Sigmoid colon (tissue), 7 donors: ENCODE measurements around the gene TRIO. TPM values are rescaled to one million over a fixed set of nuclear protein-coding genes. Genes with fewer than 3 reads are reported as not detected.

Experiments used
- DNase-seq: peaks from one replicate; pipeline ENCODE4 v3.0.0-alpha.2; 2019
- H3K27ac ChIP-seq, 4 donors: fragments of 200-600 bp; sonication (generic); one replicate each; pipeline ENCODE4 v1.5.1; 2016 to 2019; ENCODE audit warnings: mild to moderate bottlenecking in 1 of 4
- H3K27me3 ChIP-seq, 3 donors: fragments of 200-600 bp; sonication (generic); one replicate each; pipeline ENCODE4 v1.5.1; 2019; ENCODE audit warnings: mild to moderate bottlenecking in 1 of 3
- H3K36me3 ChIP-seq, 4 donors: fragments of 200-600 bp; sonication (generic); one replicate each; pipeline ENCODE4 v1.5.1; 2016 to 2019
- H3K4me1 ChIP-seq, 4 donors: fragments of 200-600 bp; sonication (generic); one replicate each; pipeline ENCODE4 v1.5.1; 2017 to 2019
- H3K4me3 ChIP-seq, 4 donors: fragments of 200-600 bp; sonication (generic); one replicate each; pipeline ENCODE4 v1.5.1; 2017 to 2019; ENCODE audit warnings: mild to moderate bottlenecking in 2 of 4, moderate library complexity in 1 of 4
- H3K9me3 ChIP-seq, 4 donors: fragments of 200-600 bp in 3 of 4; sonication (generic) in 3 of 4; one replicate each; pipeline versions ENCODE4 v1.5.1 to v1.6.1; 2013 to 2019
- EP300 ChIP-seq, 4 donors: sonication (generic); formaldehyde crosslinking; IDR thresholded peaks; one replicate each; pipeline ENCODE4 v1.6.1; 2017; ENCODE audit warnings: antibody characterized with exemption in 4 of 4
- POLR2A ChIP-seq, 2 donors: fragments of 450-650 bp; IDR thresholded peaks; one replicate each; pipeline ENCODE4 v1.6.1; 2016; ENCODE audit warnings: antibody characterized with exemption in 2 of 2, mild to moderate bottlenecking in 2 of 2, moderate library complexity in 2 of 2
- POLR2AphosphoS5 ChIP-seq, 4 donors: sonication (generic); formaldehyde crosslinking; IDR thresholded peaks; one replicate each; pipeline ENCODE4 v1.6.1; 2017; ENCODE audit warnings: antibody characterized with exemption in 4 of 4
- WGBS, 2 donors: extraction: QIAGEN DNeasy Blood & Tissue Kit; methylation state at CpG; one replicate each; pipeline ENCODE4 v1.1.7; 2013; 5-methylcytosine and 5-hydroxymethylcytosine counted together
- intact Hi-C: fragments of 100-400 bp; cut with DNase I; formaldehyde crosslinking; loops from one replicate; pipeline ENCODE4 v1.15.1; 2023
- polyA plus RNA-seq, 3 donors: library from polyadenylated mRNA; stranded (reverse); fragments of 200-250 nt; gene quantifications; one replicate each; pipeline ENCODE4 v1.2.3, GENCODE V29; 2013
- total RNA-seq, 4 donors: library from RNA; depleted of rRNA; stranded (reverse); fragments of >200 nt; gene quantifications; one replicate each; pipeline ENCODE4 v1.1.0, GENCODE V29; 2016
- TF ChIP-seq, protein P1 (sequence below), 4 experiments: fragments of 450-650 bp in 3 of 4; fragments of 200-600 bp in 1 of 4; IDR thresholded peaks; one replicate each; pipeline ENCODE4 v1.5.1; 2016 to 2019; ENCODE audit warnings: antibody characterized with exemption in 4 of 4, mild to moderate bottlenecking in 3 of 4, moderate library complexity in 2 of 4
- donor health status: healthy with polysubstance abuse.
- donor health status: Bipolar disorder and iron deficiency.
- donor health status: healthy.

TRIO gene
- total and polyA plus RNA-seq, 7 donors = 34.8 to 300 (median 119) TPM

DNA sequence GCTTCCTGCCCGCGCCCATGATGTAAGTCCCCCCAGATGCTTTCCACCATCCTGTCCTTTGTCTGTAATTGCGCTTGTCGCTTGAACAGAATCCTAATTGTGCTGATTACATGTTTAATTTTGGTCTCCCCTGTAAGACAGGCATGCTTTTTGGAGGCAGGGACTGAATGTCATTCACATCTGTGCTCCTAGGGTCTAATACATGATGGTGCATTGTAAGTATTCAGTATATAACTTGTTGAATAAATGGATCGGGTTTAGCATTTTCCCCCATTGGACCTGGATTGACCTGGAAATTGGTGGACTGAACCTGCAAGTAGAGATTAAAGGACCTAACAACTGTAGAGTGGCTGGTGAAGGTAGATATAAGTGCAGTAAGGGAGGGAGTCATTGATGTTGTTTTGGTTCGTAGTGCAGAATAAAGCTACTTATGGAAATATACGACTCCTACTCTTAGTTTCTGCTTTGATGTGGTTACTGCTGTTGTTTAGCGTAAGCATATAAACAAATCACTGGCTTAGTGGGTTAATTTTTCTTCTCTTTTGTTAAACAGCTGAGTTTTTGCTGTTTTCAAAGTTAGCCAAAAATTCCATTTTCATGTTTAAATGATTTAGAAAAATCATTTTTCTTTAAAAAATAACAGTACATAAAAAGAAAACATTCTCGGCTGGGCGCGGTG lies 57.3 kb downstream of the TRIO start:
- Histone ChIP-seq H3K36me3 (no peaks in the 10 kb centered on the region), H3K4me3 (no peak overlapping the region), H3K4me1 (peaks cover 0 to 93% (median 86%) of the 10 kb centered on the region in 4 donors), H3K27ac (peak overlapping the region; percentile 53 to 82 (median 65)), H3K9me3 (no peaks in the 10 kb centered on the region), H3K27me3 (no peaks in the 10 kb centered on the region)
- WGBS, 2 donors = 89 to 90% methylated on average over 11 of the region's 11 CpGs
- DNase-seq = no peak
- intact Hi-C loops = no loop called here
- TF ChIP-seq POLR2AphosphoS5 (IDR thresholded peaks at IDR 0.05) (no peak), POLR2A (IDR thresholded peaks at IDR 0.05) (no peak), EP300 (IDR thresholded peaks at IDR 0.05) (no peak)
- TF ChIP-seq, protein P1, sequence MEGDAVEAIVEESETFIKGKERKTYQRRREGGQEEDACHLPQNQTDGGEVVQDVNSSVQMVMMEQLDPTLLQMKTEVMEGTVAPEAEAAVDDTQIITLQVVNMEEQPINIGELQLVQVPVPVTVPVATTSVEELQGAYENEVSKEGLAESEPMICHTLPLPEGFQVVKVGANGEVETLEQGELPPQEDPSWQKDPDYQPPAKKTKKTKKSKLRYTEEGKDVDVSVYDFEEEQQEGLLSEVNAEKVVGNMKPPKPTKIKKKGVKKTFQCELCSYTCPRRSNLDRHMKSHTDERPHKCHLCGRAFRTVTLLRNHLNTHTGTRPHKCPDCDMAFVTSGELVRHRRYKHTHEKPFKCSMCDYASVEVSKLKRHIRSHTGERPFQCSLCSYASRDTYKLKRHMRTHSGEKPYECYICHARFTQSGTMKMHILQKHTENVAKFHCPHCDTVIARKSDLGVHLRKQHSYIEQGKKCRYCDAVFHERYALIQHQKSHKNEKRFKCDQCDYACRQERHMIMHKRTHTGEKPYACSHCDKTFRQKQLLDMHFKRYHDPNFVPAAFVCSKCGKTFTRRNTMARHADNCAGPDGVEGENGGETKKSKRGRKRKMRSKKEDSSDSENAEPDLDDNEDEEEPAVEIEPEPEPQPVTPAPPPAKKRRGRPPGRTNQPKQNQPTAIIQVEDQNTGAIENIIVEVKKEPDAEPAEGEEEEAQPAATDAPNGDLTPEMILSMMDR (IDR thresholded peaks at IDR 0.05) = no peak

DNA sequence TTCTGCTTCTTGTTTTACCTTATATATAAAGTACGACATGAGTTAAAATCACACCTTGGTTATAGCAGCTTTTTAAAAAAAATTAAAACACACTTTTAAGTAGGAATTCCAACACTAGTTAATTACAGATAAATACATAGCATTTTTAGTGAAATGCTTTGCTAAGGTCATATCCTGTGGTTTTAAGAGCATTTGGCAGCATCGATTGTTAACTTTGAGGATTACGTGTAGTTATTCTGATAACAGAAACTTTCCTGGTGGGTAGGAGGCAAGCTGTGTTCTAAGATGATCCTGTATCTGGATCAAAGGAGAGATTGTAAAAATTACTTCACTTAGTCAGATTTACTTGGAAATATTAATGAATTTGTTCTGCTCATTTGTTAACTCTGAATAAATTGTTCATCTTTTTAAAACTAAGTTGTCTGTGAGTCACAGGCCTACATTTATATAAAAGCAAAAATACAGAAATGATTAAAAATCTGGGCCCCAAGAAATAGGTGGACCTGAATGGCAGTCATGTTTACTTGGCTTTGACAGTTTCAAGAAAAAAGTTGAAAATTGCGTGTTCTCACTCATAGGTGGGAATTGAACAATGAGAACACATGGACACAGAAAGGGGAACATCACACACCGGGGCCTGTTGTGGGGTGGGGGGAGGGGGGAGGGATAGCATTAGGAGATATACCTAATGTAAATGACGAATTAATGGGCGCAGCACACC lies 58.3 kb downstream of the TRIO start:
- intact Hi-C loops = no loop called here
- TF ChIP-seq EP300 (IDR thresholded peaks at IDR 0.05) (no peak), POLR2A (IDR thresholded peaks at IDR 0.05) (no peak)
- TF ChIP-seq, protein P1 (IDR thresholded peaks at IDR 0.05) = no peak
- Histone ChIP-seq H3K27me3 (no peaks in the 10 kb centered on the region), H3K27ac (peak overlapping the region; percentile 11 to 82 (median 38)), H3K36me3 (no peaks in the 10 kb centered on the region), H3K9me3 (no peaks in the 10 kb centered on the region), H3K4me1 (peaks cover 0 to 93% (median 89%) of the 10 kb centered on the region in 4 donors), H3K4me3 (no peak overlapping the region)
- 66 to 71% methylated on average over 7 of the region's 7 CpGs for WGBS, 2 donors
- DNase-seq = no peak

DNA sequence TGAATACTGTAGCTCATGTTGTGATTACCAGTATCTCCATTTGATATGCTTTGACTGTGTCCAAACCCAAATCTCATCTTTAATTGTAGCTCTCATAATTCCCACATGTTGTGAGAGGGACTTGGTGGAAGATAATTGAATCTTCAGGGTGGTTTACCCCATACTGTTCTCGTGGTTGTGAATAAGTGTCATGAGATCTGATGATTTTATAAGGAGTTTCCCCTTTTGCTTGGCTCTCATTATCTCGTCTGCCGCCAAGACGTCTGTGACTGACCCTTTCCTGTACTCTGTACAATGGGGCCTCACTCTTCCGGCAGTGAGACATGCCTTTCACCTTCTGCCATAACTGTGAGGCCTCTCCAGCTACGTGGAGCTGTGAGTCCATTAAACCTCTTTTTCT lies 59.3 kb downstream of the TRIO start:
- 66 to 77% methylated on average over 6 of the region's 6 CpGs for WGBS, 2 donors
- peaks cover 0 to 89% (median 83%) of the 10 kb centered on the region in 4 donors for H3K4me1 ChIP-seq
- intact Hi-C loops = no loop called here

DNA sequence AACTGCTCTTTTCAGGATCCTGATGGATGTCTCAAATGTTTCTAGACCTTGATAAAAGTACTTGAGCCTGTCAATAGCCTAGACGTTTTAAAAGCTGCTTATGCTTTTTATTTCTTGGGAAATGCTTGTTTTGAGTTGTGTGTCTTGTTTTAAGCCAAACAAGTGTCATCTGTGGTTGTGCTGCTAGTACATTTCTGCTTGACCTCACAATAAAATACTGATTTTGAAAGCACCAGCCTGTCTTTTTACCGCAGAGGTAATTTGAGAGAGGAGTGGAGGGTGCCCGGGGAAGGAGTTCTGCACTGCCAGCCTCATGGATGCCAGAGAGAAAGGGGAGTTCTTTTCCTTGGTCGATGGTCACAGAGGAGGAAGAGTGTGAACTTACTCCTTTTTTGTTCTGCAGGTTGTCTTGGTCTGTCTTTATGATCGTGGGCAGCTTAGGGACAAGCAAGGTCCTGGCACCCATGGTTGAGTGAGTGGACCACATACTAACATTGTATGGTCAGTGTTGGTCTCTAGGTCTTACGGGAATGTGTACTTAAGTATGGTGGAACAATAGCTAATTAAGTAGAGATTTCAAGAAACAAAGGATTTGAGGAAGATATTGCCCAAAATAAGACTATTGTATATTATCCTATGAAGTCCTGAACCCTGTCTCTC lies 61.0 kb downstream of the TRIO start:
- no peaks in the 10 kb centered on the region for H3K27me3 ChIP-seq
- no peak for DNase-seq
- peak overlapping the region; percentile 75 to 82 (median 76) for H3K27ac ChIP-seq
- no peaks in the 10 kb centered on the region for H3K9me3 ChIP-seq
- intact Hi-C loops = no loop called here
- TF ChIP-seq POLR2A (IDR thresholded peaks at IDR 0.05) = no peak
- TF ChIP-seq EP300 (IDR thresholded peaks at IDR 0.05) = no peak
- peaks cover 0 to 91% (median 90%) of the 10 kb centered on the region in 4 donors for H3K4me1 ChIP-seq
- no peaks in the 10 kb centered on the region for H3K36me3 ChIP-seq
- 17 to 60% methylated on average over 6 of the region's 6 CpGs for WGBS, 2 donors
- H3K4me3 ChIP-seq = no peak overlapping the region

More for the DNA sequence above, 59.3 kb downstream of the TRIO start:
- no peaks in the 10 kb centered on the region for H3K27me3 ChIP-seq
- peak overlapping the region; percentile 75 to 82 (median 76) for H3K27ac ChIP-seq
- H3K36me3 ChIP-seq = no peaks in the 10 kb centered on the region
- no peak for DNase-seq
- TF ChIP-seq EP300 (IDR thresholded peaks at IDR 0.05) = peak in 1 of 4 donors; percentile 12
- TF ChIP-seq POLR2AphosphoS5 (IDR thresholded peaks at IDR 0.05) = peak in 1 of 4 donors; percentile 44
- TF ChIP-seq POLR2A (IDR thresholded peaks at IDR 0.05) = no peak
- TF ChIP-seq, protein P1 (IDR thresholded peaks at IDR 0.05) = no peak
- no peak overlapping the region for H3K4me3 ChIP-seq
- H3K9me3 ChIP-seq = no peaks in the 10 kb centered on the region
